HG03432 (cell line): Measurements from ENCODE around the gene MPPE1.
A peak's percentile ranks its signal among the peaks of the same experiment; 100 is the strongest.

Source experiments
- ATAC-seq: cut with Tn5 transposase; IDR thresholded peaks from one replicate; pipeline ENCODE4 v1.9.1; 2021; ENCODE audit warnings: mild to moderate bottlenecking, moderate library complexity; ENCODE audit not compliant: unreplicated experiment

The MPPE1 gene

GRCh38 chr18:11885278-11885947, 22.7 kb downstream of the MPPE1 start:
- ATAC-seq, result no peak

GRCh38 chr18:11884396-11885030, 23.6 kb downstream of the MPPE1 start:
- ATAC-seq, result no peak

GRCh38 chr18:11883153-11883552, 25.0 kb downstream of the MPPE1 start:
- peak; percentile 76 for ATAC-seq

- no peak for ATAC-seq
These were observed 25.5 kb downstream of the MPPE1 start for GRCh38 chr18:11882636-11883035.

- no peak for ATAC-seq
These were observed 27.4 kb downstream of the MPPE1 start for GRCh38 chr18:11880586-11881304.

- ATAC-seq, result no peak
These were observed 30.5 kb downstream of the MPPE1 start for GRCh38 chr18:11877497-11878135.

- no peak for ATAC-seq
These were observed 33.4 kb downstream of the MPPE1 start for GRCh38 chr18:11874676-11875075.

- ATAC-seq, result no peak
These were observed 34.3 kb downstream of the MPPE1 start for GRCh38 chr18:11873670-11874340.

GRCh38 chr18:11872479-11873136, 35.5 kb downstream of the MPPE1 start:
- peak; percentile 42 for ATAC-seq

GRCh38 chr18:11871501-11871900, 36.6 kb downstream of the MPPE1 start:
- ATAC-seq, result no peak

- no peak for ATAC-seq
These were observed 39.9 kb downstream of the MPPE1 start for GRCh38 chr18:11868230-11868629.

- ATAC-seq, result no peak
These were observed 41.4 kb downstream of the MPPE1 start for GRCh38 chr18:11866764-11867163.

GRCh38 chr18:11866329-11866728, 41.8 kb downstream of the MPPE1 start:
- no peak for ATAC-seq

GRCh38 chr18:11865071-11865470, 43.0 kb downstream of the MPPE1 start:
- no peak for ATAC-seq

- ATAC-seq, result no peak
These were observed 43.6 kb downstream of the MPPE1 start for GRCh38 chr18:11864471-11864870.

- no peak for ATAC-seq
These were observed 45.5 kb downstream of the MPPE1 start for GRCh38 chr18:11862468-11863137.

- no peak for ATAC-seq
These were observed 46.4 kb downstream of the MPPE1 start for GRCh38 chr18:11861583-11862288.

GRCh38 chr18:11860594-11861450, 47.3 kb downstream of the MPPE1 start:
- ATAC-seq, result no peak
